ENCODE results near the gene SNRNP48.

Gene SNRNP48

DNA sequence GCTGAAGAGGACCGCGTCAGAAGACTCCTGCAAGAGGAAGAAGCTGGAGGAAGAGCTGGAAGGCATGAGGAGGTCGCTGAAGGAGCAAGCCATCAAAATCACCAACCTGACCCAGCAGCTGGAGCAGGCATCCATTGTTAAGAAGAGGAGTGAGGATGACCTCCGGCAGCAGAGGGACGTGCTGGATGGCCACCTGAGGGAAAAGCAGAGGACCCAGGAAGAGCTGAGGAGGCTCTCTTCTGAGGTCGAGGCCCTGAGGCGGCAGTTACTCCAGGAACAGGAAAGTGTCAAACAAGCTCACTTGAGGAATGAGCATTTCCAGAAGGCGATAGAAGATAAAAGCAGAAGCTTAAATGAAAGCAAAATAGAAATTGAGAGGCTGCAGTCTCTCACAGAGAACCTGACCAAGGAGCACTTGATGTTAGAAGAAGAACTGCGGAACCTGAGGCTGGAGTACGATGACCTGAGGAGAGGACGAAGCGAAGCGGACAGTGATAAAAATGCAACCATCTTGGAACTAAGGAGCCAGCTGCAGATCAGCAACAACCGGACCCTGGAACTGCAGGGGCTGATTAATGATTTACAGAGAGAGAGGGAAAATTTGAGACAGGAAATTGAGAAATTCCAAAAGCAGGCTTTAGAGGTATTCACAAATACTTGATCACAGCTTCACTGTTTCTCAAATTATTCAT lies 8.9 kb upstream of the SNRNP48 start:
- TF ChIP-seq, protein P1, sequence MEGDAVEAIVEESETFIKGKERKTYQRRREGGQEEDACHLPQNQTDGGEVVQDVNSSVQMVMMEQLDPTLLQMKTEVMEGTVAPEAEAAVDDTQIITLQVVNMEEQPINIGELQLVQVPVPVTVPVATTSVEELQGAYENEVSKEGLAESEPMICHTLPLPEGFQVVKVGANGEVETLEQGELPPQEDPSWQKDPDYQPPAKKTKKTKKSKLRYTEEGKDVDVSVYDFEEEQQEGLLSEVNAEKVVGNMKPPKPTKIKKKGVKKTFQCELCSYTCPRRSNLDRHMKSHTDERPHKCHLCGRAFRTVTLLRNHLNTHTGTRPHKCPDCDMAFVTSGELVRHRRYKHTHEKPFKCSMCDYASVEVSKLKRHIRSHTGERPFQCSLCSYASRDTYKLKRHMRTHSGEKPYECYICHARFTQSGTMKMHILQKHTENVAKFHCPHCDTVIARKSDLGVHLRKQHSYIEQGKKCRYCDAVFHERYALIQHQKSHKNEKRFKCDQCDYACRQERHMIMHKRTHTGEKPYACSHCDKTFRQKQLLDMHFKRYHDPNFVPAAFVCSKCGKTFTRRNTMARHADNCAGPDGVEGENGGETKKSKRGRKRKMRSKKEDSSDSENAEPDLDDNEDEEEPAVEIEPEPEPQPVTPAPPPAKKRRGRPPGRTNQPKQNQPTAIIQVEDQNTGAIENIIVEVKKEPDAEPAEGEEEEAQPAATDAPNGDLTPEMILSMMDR (IDR thresholded peaks at IDR 0.05; ENCODE audit: low read depth, low read length), result no peak
- H3K9me3 ChIP-seq, result no peaks in the 10 kb centered on the region
- no peaks in the 10 kb centered on the region for H3K4me1 ChIP-seq
- H3K36me3 ChIP-seq, result no peaks in the 10 kb centered on the region
- DNase-seq, result no peak
- no peak overlapping the region for H3K4me3 ChIP-seq (ENCODE audit: low read depth, low read length)
- peaks cover 53% of the 10 kb centered on the region for H3K27me3 ChIP-seq

DNA sequence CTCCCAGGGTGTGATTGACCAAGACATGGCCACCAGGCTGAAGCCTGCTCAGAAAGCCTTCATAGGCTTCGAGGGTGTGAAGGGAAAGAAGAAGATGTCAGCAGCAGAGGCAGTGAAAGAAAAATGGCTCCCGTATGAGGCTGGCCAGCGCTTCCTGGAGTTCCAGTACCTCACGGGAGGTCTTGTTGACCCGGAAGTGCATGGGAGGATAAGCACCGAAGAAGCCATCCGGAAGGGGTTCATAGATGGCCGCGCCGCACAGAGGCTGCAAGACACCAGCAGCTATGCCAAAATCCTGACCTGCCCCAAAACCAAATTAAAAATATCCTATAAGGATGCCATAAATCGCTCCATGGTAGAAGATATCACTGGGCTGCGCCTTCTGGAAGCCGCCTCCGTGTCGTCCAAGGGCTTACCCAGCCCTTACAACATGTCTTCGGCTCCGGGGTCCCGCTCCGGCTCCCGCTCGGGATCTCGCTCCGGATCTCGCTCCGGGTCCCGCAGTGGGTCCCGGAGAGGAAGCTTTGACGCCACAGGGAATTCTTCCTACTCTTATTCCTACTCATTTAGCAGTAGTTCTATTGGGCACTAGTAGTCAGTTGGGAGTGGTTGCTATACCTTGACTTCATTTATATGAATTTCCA lies 4.6 kb upstream of the SNRNP48 start:
- Histone ChIP-seq H3K4me1 (no peaks in the 10 kb centered on the region), H3K27me3 (peaks cover 9% of the 10 kb centered on the region), H3K36me3 (no peaks in the 10 kb centered on the region), H3K4me3 (ENCODE audit: low read depth, low read length) (no peak overlapping the region), H3K9me3 (no peaks in the 10 kb centered on the region)
- no peak for DNase-seq
- TF ChIP-seq, protein P1 (IDR thresholded peaks at IDR 0.05; ENCODE audit: low read depth, low read length), result no peak

DNA sequence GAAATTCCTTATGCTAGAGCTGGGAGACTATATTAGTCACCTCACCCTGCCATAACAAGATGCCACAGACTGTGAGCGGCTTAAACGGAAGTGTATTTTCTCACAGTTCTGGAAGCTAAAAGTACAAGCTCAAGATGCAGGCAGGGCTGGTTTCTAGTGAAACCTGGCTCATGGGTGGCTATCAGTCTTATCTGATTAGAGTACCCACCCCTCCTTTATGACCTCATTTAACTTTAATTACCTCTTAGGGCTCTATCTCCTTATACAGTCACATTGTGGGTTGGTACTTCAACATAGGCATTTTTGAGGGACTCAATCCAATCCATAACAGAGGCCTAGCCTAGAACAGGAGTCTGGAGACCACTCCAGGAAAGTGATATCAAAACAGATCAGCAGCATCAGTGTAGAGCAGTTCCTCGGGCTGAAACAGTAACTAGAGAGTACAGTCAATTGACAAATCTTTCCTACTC lies 2.3 kb upstream of the SNRNP48 start:
- Histone ChIP-seq H3K4me3 (ENCODE audit: low read depth, low read length) (no peak overlapping the region), H3K4me1 (no peaks in the 10 kb centered on the region; the same call in 1 of the 2 replicates), H3K36me3 (no peaks in the 10 kb centered on the region), H3K9me3 (no peaks in the 10 kb centered on the region), H3K27me3 (no peaks in the 10 kb centered on the region; the same call in 1 of the 2 replicates)
- TF ChIP-seq, protein P1 (IDR thresholded peaks at IDR 0.05; ENCODE audit: low read depth, low read length), result no peak
- no peak for DNase-seq

DNA sequence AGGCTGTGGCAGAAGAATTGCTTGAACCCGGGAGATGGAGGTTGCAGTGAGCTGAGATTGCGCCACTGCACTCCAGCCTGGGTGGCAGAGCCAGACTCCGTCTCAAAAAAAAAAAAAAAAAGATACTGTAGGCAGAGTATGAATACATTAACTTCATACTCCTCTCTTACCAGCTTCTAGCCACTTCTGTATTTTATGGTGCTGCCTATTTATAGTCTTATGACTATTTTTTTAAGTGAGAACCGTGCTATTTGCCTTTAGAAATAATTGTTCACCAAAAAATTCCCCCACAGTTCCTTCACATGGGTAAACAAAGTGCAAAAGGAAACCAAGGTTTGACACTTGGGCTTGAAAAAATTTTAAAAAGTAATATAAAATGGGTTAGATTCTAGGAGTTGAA lies 1.5 kb upstream of the SNRNP48 start:
- Histone ChIP-seq H3K36me3 (no peaks in the 10 kb centered on the region), H3K4me3 (ENCODE audit: low read depth, low read length) (no peak overlapping the region), H3K4me1 (no peaks in the 10 kb centered on the region; the same call in 1 of the 2 replicates), H3K9me3 (no peaks in the 10 kb centered on the region), H3K27me3 (no peaks in the 10 kb centered on the region; the same call in 1 of the 2 replicates)
- no peak for DNase-seq
- TF ChIP-seq, protein P1 (IDR thresholded peaks at IDR 0.05; ENCODE audit: low read depth, low read length), result no peak

DNA sequence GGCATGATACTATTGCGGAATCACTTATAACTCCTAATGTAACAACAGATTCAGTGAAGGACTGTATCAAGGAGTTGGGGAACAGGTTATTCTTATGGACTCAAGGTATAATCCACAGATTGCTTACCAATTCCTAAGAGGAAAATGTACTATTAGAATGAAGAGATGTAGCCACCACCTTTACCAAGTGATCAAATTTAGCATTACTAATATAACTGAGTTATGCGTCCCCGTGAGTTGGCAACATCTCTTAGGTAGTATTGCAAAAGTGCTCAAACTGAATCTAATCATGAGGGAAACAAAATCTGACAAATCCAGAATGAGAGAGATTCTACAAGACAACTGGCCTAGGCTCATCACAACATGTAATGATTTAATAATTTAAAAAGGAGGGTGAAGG lies 777 bp upstream of the SNRNP48 start:
- TF ChIP-seq, protein P1 (IDR thresholded peaks at IDR 0.05; ENCODE audit: low read depth, low read length), result no peak
- Histone ChIP-seq H3K4me1 (no peaks in the 10 kb centered on the region; the same call in 1 of the 2 replicates), H3K4me3 (ENCODE audit: low read depth, low read length) (no peak overlapping the region), H3K9me3 (no peaks in the 10 kb centered on the region), H3K36me3 (peaks cover 6% of the 10 kb centered on the region), H3K27me3 (no peaks in the 10 kb centered on the region; the same call in 1 of the 2 replicates)
- DNase-seq, result no peak

DNA sequence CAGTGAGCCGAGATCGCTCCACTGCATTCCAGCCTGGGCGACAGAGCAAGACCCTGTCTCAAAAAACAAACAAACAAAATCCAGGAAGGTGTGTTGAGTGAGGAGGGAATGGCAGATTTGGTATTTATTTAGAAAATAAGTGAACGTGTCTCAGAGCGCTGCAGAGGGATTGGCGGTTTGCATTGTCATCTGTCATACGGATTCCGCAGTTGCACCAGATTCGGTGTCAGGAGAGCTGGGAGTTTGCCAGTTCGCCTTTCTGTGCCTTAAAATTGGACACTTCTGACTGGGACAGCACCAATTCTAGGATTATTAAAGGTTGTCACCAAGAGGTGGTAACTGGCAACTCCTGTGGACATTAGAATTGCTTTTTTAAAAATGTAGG lies 912 bp downstream of the SNRNP48 start:
- H3K4me1 ChIP-seq, result no peaks in the 10 kb centered on the region; the same call in 1 of the 2 replicates
- DNase-seq, result no peak
- TF ChIP-seq, protein P1 (IDR thresholded peaks at IDR 0.05; ENCODE audit: low read depth, low read length), result no peak
- H3K36me3 ChIP-seq, result peaks cover 23% of the 10 kb centered on the region
- no peaks in the 10 kb centered on the region for H3K9me3 ChIP-seq
- no peaks in the 10 kb centered on the region for H3K27me3 ChIP-seq
- peak overlapping the region; percentile 82 for H3K4me3 ChIP-seq (ENCODE audit: low read depth, low read length)

Measured in BE2C (cell line).